EL (cell line): ENCODE data around the gene AEN.
"Not testable (repeated sequence)": the region's sequence is repeated elsewhere in the genome, so short reads cannot be mapped to it uniquely, and the experiment has no call there.

ENCODE experiments used
- DNase-seq: peaks from one replicate; pipeline ENCODE4 v3.0.0-alpha.2; 2016

The AEN gene

DNA sequence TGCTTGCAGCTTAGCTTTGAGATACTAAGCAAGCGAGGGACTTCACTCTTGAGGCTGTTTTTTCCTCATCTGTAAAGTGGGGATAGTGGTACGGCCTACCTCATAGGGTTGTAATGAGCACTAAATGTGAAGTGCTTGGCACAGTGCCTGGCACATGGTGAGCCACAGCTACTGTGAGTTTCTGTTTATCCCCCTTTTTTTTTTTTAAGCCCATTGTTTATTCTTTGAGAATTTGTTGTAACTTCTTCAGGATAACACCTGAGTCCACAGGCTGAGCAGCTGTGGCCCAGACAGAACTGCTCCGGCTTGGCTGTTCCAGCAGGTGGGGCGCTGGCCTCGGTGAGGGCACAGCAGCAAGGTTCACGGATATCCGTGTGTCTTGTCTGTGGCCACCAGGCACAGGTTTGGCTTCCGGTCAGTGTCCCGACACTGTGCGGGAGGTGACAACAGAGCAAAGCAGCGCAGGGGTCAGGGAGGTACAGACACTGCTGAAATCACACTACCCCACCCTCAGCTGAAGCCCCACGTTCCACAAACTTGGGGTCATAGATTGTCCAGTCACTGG, 10.4 kb downstream of the AEN start:
- no peak for DNase-seq

DNA sequence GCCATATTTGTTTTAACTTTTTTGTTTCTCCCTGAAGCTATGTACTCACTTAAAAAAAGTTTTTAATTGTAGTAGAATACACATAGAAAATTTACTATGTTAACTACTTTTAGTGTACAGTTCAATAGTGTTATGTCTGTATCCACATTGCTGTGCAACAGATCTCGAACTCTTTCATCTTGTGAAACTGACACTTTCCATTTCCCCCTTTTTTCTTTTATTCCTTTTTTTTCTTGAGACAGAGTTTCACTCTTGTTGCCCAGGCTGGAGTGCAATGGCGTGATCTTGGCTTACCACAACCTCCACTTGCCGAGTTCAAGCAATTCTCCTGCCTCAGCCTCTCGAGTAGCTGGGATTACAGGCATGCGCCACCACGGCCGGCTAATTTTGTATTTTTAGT, 11.7 kb downstream of the AEN start:
- not testable (repeated sequence) for DNase-seq

DNA sequence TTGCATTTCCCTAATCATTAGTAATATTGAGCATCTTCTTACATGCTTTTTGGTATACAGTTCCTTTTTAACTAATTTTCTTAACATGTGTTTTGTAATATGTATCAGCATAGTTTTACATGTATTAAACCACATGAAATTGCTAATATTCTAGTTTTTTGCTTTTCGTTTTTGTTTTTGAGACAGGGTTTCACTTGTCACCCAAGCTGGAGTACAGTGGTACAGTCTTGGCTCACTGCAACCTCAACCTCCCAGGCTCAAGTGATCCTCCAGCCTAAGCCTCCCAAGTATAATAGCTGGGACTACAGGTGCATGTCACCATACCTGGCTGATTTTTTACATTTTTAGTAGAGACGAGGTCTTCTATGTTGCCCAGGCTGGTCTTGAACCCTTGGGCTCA, 13.3 kb downstream of the AEN start:
- DNase-seq = no peak

DNA sequence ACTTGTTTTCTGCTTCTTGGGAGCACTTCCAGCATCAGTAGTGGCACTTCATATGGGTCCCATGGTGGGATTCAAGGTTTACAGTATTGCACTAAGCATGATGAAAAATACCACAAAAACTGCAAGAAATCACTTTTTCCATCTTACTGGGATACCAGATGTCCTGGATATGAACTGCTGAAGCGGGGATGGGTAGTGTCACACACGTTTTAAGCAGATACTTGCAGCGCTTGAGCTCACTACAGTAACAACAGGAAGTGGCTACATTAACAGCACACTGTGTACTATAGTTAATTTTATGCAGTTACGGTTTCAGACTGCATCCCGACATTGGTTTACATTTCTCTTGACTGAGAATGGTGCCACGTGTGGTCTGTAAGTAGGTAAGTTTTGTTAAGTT, 14.2 kb downstream of the AEN start:
- DNase-seq = no peak

DNA sequence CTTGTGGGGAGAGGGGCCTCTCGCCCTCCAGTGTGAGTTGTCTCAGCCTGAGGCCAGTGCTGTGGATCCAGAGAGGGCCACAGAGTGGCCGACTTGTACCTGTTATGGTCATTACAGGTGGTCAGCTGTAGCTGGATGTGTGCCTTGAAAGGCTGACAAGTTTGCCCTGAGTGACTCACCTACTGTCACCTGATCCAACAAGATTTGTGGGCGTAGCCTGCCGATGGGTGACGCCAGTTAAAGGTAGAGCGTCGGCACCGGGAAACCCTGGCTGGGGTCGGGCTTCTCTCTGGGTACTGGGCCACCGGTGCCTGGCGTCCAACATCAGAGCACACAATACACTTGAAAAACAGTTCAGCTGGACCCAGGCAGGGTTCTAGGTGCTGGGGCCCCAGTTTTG, 14.9 kb downstream of the AEN start:
- no peak for DNase-seq

DNA sequence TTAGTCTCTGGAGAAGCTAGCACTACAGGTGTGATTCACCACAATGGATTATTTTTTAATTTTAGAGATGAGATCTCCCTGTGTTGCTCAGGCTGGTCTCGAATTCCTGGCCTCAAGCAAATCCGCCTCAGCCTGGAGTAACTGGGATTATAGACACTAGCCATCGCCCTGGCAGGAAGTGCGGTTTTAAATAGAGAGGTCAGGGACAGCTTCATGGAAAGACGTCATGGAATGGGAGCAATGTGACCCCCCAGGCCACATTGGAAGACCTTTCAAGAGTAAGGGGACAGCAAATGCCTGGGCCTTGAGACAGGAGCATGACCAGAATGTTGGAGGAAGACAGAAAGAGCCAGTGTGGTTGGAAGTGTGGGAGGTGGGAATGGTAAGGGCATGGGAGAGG, 15.5 kb downstream of the AEN start:
- DNase-seq = peak; percentile 36

DNA sequence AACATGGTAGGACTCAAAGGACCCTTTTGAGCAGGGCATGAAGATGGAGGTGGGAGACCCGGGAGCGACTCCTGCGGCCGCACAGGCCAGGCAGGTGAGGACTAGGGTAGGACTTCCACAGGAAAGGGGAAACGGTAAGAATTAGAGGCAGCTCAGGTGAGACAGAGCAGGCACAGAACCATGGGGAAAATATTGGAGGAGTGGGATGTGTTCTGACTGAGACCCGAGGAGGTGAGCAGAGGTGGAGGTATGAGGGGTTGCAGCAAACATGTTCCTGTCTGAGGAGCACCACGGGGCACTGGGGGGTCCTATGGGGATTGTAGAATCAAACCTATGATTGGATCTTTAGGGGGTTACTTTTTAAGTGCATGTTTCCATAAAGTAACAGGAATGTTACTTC, 16.3 kb downstream of the AEN start:
- no peak for DNase-seq

DNA sequence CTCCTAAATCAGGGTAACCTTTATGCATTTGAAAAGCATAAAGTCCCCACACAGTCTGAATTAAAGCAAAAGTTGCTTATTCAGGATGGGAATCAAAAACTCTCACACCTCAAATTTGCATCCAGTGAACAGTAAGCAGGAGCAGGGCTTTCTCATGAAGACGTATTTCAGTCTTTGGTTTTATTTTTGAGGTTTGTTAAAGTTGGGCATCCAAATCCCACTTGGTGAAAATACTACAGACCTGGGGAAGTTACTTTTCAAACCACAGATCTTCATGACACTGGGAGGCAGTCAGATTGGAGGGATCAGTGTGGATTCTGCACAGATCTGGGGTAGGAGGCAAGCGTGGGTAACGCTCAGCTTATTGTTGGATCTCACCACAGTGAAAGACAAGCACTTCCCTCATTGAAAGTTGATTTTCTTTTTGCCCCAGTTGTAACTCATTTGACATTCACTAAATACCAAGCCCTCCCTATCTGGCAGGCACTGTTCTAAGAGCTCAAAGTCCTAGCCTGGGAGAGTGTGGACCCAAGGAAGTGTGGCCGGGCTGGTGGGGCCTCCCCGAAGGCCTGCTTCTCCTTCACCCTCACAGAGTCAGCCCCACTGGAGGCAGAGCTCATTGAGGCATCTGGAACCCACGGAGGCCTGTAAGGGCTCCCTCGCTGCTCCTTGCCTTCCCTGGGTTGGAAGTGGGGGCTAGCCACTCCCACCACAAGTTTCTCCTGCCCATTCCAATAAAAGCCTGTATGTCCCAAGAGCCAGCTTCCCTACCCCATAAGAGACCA, 16.9 kb downstream of the AEN start:
- DNase-seq = no peak

DNA sequence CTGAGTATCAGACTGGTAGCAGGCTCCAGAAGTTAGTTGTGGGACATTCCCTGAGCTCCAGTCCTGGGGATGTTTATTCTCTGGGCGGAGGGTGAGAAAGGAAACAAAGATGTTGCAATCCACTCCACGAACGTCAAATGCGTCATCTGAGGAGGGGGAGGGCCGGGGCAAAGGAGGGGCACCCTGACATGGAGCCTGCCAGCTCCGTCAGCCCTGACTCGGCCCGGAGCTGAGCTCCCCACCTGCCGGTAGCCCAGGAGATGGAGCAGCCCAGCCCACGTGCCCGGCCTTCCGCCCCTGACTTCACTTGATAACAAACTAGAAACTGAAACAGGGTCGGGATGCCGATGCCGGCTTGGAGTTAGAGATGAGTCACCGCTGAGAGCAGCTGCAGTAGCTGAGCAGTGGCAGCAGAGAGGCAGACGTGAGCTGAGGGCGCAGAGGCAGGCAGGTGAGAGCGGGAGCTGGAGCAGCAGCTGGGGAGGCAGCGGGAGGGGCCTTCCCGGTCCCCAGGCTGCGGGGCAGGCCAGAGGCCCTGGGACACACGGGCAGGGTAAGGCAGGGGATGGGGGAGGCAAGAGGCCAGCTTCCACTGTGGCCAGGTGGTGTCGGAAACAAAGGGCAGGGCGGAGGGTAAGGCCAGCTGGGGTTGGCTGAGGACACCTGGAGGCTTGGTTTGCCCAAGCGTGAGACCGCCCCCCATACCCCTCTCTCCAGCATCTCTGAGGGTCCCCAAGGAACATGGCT, 17.7 kb downstream of the AEN start, which contains the start of gene ISG20:
Gene ISG20 (plus strand): TSS at position 391 of the 747 bp plus-strand sequence. CDS start 351 bp downstream, at position 742.
- DNase-seq = peak; percentile 98

DNA sequence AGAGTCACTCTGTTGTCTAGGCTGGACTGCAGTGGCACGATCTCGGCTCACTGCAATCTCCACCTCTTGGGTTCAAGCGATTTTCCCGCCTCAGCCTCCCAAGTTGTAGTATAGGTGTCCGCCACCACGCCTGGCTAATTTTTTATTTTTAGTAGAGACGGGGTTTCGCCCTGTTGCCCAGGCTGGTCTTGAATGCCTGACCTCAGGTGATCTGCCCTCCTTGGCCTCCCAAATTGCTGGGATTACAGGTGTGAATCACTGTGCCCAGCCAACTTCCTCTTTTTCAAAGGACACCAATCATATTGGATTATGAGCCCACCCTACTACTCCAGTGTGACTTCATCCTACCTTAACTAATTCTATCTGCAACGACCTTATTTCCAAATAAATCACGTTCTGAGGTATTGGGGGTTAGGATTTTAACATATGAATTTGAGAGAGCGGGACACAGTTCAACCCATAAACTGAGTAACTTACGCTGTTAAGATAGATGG, 20.9 kb downstream of the AEN start:
- no peak for DNase-seq

DNA sequence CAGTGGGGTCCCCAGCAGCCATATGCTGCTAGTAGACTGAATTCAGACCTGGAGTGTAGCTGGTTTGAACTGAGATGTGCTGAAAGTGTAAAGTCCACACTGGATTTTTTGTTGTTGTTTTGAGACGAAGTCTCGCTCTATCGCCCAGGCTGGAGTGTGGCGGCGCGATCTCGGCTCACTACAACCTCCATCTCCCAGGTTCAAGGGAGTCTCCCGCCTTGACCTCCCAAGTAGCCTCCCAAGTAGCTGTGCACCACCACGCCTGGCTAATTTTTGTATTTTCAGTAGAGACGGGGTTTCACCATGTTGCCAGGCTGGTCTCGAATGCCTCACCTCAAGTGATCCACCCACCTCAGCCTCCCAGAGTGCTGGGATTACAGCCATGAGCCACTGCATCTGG, 21.4 kb downstream of the AEN start:
- DNase-seq = not testable (repeated sequence)

DNA sequence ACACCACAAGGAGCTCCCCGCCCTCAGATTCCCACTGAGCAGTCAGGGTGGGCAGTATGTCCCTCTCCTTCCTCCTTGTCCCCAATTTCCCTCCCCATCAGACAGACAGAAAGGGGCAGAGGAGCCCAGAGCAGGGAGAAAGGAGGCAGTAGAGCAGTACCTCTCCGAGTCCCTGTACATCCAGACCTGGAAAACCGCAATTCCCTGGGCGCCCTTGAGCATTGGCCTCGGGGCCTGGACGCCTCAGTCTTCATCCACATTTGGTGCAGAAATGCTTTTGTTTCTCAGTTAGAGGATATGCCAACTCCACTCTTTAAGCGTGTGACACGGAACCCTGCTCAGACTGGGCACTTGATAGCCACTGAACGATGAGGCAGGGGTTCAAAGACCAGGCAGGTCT, 23.6 kb downstream of the AEN start:
- no peak for DNase-seq

DNA sequence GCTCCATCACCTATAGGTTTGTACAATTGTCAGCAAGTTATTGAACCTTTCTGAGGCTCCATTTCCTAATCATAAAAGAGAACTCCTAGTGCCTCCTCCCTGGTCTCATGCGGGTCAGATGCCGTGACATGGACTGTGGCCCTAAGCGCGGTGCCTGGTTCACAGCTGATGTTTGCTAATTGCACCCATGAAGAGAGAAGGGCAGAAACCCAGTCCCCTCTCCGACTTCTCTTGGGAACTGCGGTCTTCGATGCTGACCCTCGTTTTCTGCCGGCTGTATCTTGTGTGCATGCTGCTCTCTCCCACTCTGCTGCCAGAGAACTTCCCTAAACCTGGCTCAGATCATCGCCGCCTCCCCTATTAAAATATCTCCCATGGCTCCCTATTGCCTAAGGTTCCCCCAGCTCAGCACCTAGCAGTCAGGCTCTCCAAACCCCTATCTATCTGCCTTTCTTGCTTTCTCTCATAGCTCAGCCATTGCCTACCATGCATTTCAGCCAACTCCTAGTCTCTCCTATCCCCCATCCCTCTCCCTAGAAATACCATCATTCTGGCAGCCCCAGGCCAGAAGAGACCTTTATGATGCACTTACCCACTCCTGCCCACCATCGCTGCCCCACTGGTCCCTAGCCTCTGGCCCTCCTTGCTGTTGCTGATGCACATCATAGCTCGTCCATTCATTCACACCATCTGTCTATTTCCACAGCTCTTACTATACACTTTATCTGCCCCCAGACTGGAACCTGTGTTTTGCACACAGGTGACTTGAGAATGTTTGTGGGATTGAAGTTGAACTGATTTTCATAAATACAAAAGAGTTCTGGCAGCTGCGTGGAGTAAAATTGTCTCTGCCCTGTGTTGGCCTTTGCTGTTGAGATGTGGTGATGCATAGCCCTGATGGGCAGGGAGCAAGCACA, 24.3 kb downstream of the AEN start:
- no peak for DNase-seq

DNA sequence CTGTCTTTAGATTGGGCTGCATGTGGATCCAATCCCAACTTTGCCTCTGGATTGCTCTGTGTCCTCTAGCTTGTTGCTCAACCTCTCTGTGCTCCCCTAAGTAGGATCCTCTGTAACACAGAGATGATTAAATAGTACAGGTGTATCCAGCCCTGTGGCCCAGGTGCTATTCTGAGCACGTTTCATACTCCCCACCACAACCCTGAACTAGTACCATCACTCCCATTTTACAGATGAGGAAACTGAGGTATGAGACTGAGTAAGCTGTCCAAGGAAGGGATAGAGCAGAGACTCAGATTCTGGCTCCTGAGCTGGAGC, 24.9 kb downstream of the AEN start:
- no peak for DNase-seq

DNA sequence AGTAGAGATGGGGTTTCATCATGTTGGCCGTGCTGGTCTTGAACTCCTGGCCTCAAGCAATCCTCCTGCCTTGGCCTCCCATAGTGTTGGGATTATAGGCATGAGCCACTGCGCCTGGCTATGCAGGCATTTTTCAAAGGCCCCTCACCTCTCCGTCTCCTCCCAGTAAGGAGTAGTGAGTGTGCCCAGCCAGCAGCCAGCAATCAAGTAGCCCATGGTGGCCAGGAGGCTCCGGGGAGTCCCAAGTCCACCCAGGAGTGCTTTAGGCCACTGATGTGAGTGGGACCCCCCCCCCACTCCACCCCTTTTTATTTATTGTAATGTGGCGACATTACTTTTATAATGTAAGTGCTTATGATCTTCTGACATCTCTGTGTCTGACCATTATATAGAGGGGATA, 25.8 kb downstream of the AEN start:
- no peak for DNase-seq

DNA sequence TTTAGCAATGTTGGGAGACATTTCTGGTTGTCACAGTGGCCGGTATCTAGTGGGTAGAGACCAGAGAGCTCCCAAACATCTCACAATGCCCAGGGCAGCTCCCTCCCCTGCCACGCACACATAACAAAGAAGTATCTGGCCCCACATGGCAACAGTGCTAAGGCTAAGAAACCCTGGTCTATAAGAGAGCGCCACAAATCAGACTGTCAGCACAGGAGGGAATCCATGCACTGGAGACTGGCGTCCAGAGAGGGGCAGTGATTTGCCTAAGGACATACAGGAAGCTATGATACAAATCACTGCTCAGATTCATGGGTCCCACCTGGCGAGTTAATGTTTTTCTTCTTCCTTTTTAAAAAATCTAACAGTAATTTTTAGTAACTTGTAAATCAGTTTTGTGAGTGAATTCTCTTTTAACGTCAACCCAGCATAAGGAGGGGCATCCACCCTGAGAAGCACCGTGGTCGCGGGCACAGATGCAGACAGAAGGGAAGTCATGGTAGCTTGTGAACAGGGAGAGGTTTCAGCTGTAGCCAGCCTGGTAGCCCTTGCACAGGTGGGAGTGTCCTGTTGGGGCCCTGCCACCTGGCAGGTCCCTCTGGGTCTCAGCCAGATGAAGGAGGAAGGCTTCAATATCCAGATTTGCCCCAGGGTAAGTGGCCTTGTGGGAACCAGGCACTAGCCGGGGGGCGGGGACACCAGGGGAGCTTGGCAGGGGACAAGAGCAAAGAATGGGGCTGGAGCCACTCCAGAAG, 26.4 kb downstream of the AEN start:
- no peak for DNase-seq

DNA sequence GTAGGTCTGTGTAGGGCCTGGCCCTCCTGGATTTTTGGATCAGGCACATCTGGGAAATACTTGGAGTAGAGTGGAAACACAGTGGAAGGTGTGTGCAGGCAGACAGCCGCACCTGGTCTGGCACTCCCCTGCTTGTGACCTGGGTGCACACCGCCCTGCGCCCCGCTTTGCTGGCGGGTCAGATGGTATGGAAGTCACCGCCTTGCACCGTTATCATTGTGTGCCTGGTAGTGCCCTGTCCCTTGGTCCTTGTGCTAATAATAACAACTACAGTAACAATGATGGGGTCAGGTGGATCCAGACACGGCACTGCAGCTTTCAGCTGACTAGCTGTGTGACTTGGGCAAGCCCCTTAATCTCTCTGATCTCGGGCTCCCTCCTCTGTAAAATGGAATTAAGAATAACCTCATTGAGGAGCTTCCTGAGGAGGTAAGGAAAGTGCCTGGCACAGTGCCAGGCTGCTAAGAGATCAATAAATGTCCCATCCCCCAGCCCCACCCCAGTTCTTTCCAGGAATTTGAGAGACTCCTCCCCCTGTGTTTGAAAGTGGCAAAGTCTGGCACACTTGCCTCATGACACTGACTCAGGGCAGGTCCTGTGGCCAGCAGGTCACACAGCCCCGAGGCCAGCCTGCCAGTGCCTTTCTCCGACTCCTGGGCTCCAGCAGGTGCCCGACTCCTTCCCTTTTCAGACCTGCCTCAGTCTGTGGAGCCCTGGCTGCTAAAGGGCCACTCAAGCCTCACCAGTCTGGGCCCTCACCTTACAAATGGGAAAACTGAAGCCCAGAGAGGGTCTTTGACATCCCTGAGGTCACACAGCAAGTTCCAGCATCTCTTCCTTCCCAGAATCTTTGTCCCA, 27.4 kb downstream of the AEN start:
- DNase-seq = peak; percentile 34

DNA sequence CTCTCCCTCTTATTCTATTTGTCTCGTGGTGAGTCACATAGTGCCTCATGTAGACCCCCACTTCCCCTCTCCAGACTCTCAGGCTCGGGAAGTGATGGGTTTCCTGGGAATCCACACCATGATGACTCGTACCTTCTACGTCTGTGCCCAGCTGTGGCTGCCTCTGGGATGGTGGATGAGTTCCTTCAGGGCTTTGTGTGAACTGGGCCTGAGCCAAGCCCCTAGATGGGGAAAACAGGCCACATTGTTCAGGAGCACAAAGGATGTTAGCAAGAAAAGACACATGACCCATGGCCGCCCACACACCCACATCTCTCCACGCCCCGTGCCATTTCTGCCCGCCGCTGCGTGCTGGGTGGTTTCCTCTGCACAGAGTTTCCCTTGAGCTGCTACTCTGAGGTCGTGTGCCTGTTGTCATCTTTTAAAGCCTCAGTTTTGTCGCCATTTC, 28.2 kb downstream of the AEN start:
- DNase-seq = peak; percentile 91

DNA sequence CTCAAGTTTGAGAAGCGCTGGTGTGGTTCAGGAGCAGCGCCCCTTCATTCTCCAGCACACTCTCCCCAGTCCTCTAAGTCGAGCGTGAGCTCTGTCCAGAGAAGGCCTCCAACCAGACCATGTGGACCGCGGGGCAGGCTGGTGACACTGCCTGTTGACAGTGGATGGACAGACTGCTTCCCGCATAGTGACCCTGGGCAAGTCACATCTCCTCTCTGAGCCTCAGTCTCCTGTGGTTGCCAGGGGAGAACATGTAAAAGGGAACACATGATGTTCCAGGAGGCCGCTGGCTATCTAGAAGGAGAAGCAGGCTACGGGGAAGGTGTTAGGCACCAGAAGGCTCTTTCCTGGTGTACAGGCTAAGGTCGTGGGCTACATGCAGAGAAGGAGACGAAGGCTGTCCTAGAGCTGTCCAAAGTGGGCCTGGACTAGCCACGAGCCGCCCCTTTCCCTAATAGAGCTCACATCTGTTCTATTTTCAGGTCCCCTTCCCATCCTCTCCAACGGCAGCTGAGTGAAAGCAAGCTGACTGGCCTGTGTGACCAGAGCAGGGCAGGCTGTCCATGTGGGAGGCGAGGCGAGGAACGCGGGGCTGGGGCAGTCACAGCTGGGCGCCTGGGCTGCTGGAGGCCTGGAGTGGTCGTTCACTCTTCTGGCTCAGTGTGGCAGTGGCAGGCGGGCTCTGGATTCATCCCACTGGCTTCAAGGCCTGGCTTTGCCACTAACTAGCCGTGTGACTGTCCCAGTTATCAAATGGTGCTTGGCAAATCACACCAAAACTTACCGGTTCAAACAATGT, 28.8 kb downstream of the AEN start:
- DNase-seq = no peak

DNA sequence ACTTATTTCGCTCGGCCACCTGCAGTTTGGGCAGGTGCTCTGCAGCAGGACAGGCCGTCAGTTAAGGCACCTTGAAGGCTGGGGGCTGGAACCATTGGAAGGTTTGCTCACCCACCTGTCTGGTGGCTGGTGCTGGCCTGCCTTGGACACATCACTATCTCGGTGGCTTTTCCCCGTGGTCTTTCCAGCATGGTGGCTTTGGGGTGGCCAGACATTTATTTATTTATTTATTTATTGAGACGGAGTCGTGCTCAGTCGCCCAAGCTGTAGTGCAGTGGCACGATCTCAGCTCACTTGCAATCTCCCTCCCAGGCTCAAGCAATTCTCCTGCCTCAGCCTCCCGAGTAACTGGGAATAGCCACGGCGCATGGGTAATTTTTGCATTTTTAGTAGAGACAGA, 29.4 kb downstream of the AEN start:
- no peak for DNase-seq
